ENCODE measurements around the gene NPTXR. TPM values are rescaled to one million over a fixed set of nuclear protein-coding genes. Genes with fewer than 3 reads are reported as not detected.

NPTXR gene
- total RNA-seq, 2 experiments from 2014 or later = 4.2 to 4.6 TPM

GRCh38 chr22:38775656-38776055 lies 68.2 kb downstream of the NPTXR start:
- ATAC-seq (ENCODE audit: poor library complexity) (no peak), DNase-seq (no peak)
- Mint-ChIP-seq H3K4me3 (no peak overlapping the region), H3K9me3 (no peaks in the 10 kb centered on the region), H3K27me3 (no peaks in the 10 kb centered on the region), H3K4me1 (ENCODE audit: low read depth) (no peaks in the 10 kb centered on the region), H3K36me3 (ENCODE audit: low read depth) (peaks cover 6% of the 10 kb centered on the region), H3K27ac (no peak overlapping the region)
- Histone ChIP-seq H3K9me3 (ENCODE audit: control insufficient read depth in 1 of 2, insufficient read depth in 1 of 2, low read length in 2 of 2) (no peaks in the 10 kb centered on the region), H3K4me1 (ENCODE audit: insufficient read depth, low read length) (no peaks in the 10 kb centered on the region), H3K27ac (ENCODE audit: low read depth in 1 of 2, low read length in 2 of 2) (no peak overlapping the region), H3K36me3 (ENCODE audit: insufficient read depth, low read length) (peaks cover 8% of the 10 kb centered on the region), H3K27me3 (ENCODE audit: control insufficient read depth in 1 of 2, insufficient read depth in 2 of 2, low read length in 2 of 2) (no peaks in the 10 kb centered on the region), H3K4me3 (ENCODE audit: low read length) (no peak overlapping the region)
- ChIA-PET POLR2A (no interaction called here), CTCF (no interaction called here)
- intact Hi-C loops (cut with DNase I, micrococcal nuclease) = no loop called here
- TF ChIP-seq CTCF (IDR thresholded peaks at IDR 0.05) = no peak

- H3K36me3 Mint-ChIP-seq (ENCODE audit: low read depth) = no peaks in the 10 kb centered on the region
- no peak overlapping the region for H3K27ac Mint-ChIP-seq
- Histone ChIP-seq H3K27ac (ENCODE audit: low read depth in 1 of 2, low read length in 2 of 2) (no peak overlapping the region), H3K36me3 (ENCODE audit: insufficient read depth, low read length) (peaks cover 7% of the 10 kb centered on the region), H3K4me3 (ENCODE audit: low read length) (no peak overlapping the region), H3K27me3 (ENCODE audit: control insufficient read depth in 1 of 2, insufficient read depth in 2 of 2, low read length in 2 of 2) (no peaks in the 10 kb centered on the region), H3K4me1 (ENCODE audit: insufficient read depth, low read length) (no peaks in the 10 kb centered on the region), H3K9me3 (ENCODE audit: control insufficient read depth in 1 of 2, insufficient read depth in 1 of 2, low read length in 2 of 2) (no peaks in the 10 kb centered on the region)
- intact Hi-C loops (cut with DNase I, micrococcal nuclease) = no loop called here
- no peak for TF ChIP-seq CTCF (IDR thresholded peaks at IDR 0.05)
- no peaks in the 10 kb centered on the region for H3K4me1 Mint-ChIP-seq (ENCODE audit: low read depth)
- no peaks in the 10 kb centered on the region for H3K9me3 Mint-ChIP-seq
- H3K4me3 Mint-ChIP-seq = no peak overlapping the region
- CTCF ChIA-PET = no interaction called here
- H3K27me3 Mint-ChIP-seq = no peaks in the 10 kb centered on the region
- POLR2A ChIA-PET = no interaction called here
- no peak for ATAC-seq (ENCODE audit: poor library complexity)
- DNase-seq = no peak
These were observed 69.2 kb downstream of the NPTXR start for GRCh38 chr22:38774496-38775166.

GRCh38 chr22:38773363-38773946 lies 70.4 kb downstream of the NPTXR start:
- ATAC-seq (ENCODE audit: poor library complexity) = no peak

More at GRCh38 chr22:38773363-38773946, 70.4 kb downstream of the NPTXR start:
- peaks cover 7% of the 10 kb centered on the region for H3K4me1 ChIP-seq (ENCODE audit: insufficient read depth, low read length)
- H3K9me3 ChIP-seq (ENCODE audit: control insufficient read depth in 1 of 2, insufficient read depth in 1 of 2, low read length in 2 of 2) = no peaks in the 10 kb centered on the region
- Mint-ChIP-seq H3K27me3 (no peaks in the 10 kb centered on the region), H3K4me3 (no peak overlapping the region), H3K9me3 (no peaks in the 10 kb centered on the region), H3K4me1 (ENCODE audit: low read depth) (peaks cover 5% of the 10 kb centered on the region), H3K36me3 (ENCODE audit: low read depth) (no peaks in the 10 kb centered on the region), H3K27ac (no peak overlapping the region)
- intact Hi-C loops (cut with DNase I, micrococcal nuclease) = no loop called here
- TF ChIP-seq CTCF (IDR thresholded peaks at IDR 0.05) = no peak
- CTCF ChIA-PET = no interaction called here
- no peak for DNase-seq
- POLR2A ChIA-PET = no interaction called here
- no peaks in the 10 kb centered on the region for H3K36me3 ChIP-seq (ENCODE audit: insufficient read depth, low read length)
- H3K27me3 ChIP-seq (ENCODE audit: control insufficient read depth in 1 of 2, insufficient read depth in 2 of 2, low read length in 2 of 2) = no peaks in the 10 kb centered on the region
- no peak overlapping the region for H3K4me3 ChIP-seq (ENCODE audit: low read length)
- H3K27ac ChIP-seq (ENCODE audit: low read depth in 1 of 2, low read length in 2 of 2) = no peak overlapping the region

Measured in CD4-positive, alpha-beta T cell (primary cell).